Stimulated activated CD4-positive, alpha-beta T cell treated with anti-CD3 and anti-CD28 coated beads, Interleukin-12 subunit alpha, Interleukin-12 subunit beta, amount 100 ng/mL, for 24 hours (primary cell): Measurements from ENCODE around the gene ABCC1.
"Not testable (repeated sequence)": the region's sequence is repeated elsewhere in the genome, so short reads cannot be mapped to it uniquely, and the experiment has no call there.

Experiments
- DNase-seq, 2 experiments: peaks; one replicate each; pipeline ENCODE4 v3.0.0-alpha.2; 2020; ENCODE audit warnings: low read depth in 2 of 2

ABCC1 gene

GRCh38 chr16:15967655-15968315 lies 18.4 kb downstream of the ABCC1 start:
- DNase-seq, result no peak

DNA sequence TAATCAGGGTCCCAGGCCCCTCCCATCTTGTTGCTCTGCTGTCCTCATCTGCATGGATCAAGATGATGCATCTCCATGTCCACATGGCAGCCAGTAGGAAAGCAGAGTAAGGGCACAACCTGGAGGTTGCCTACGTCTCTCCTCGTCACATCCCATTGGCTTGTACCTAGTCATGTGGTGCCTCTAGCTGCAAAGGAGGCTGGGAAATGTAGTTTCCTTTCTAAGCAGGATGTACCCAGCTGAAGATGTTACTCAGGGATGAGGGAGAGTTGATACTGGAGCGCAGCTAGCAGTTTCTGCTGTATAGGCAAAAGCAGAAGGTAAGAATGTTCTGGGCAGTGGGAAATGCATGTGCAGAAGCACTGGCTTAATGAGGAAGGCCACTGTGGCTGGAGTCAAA lies 20.8 kb downstream of the ABCC1 start:
- DNase-seq, result no peak

DNA sequence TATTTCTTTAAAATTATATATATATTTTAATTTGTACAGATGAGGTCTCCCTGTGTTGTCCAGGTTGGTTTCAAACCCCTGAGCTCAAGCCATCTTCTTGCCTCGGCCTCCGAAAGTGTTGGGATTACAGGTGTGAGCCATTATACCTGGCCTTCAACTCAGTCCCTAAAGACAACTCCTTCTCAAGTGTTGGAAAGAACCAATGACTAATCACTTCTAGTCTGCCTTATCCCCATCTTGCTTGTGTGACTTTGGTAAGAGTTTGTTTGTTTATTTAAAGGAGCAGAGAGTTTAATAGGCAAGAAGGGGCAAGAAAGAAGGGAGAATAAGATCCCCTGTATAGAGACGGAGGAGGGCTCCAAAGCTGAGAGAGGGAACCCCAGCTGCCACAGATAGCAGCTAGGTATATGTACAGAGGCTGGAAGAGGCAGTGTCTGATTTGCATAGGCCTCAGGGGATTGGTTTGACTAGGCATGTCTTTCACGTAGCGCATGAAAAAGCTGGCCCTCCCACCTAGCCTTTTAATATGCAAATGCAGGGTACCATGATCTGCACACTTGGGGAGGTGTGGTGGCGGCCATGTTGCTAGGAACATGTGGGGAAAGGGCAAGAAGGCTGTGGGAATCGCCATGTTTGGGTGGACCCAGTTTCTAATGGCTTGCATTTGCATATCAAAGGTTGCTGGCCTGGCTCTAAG lies 21.5 kb downstream of the ABCC1 start:
- DNase-seq, result no peak

DNA sequence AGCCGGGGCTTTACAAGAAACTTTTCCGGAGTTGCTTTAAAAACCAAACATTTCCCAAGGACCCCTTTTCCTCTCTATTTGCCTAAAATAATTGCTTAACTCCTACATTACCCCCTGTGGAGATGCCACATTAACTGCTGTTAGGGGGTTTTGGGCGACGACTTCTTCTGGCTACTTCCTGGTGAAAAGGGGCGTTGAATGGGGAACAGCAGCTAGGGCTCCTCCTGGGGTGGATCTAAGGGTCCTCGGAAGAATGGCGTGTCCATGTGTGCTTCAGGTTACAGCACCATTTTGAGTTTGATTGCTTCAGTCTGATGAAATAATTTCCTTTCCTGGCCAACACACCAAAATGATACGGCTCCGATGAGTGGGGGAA lies 22.0 kb downstream of the ABCC1 start:
- no peak for DNase-seq

- no peak for DNase-seq
Observed at GRCh38 chr16:15972046-15972868, 22.8 kb downstream of the ABCC1 start.

DNA sequence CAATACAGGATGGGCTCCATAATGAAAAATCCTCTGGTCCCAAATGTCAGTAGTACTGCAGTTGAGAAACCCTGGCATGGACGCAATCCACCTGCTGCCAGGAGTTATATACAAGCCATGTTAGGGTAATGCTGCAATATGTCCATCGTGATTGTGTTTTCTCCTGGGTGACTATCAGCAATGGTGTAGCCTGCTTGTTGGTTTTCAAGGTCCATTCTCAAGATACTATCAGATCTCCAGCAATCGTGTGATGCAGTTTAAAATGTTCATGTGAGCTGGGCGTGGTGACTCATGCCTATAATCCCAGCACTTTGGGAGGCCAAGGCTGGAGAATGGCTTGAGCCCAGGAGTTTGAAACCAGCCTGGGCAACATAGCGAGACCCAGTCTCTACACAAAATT lies 24.0 kb downstream of the ABCC1 start:
- no peak for DNase-seq

GRCh38 chr16:15974057-15974456 lies 24.6 kb downstream of the ABCC1 start:
- DNase-seq, result no peak

- DNase-seq, result no peak
Observed at GRCh38 chr16:15975172-15975571, 25.8 kb downstream of the ABCC1 start.

DNA sequence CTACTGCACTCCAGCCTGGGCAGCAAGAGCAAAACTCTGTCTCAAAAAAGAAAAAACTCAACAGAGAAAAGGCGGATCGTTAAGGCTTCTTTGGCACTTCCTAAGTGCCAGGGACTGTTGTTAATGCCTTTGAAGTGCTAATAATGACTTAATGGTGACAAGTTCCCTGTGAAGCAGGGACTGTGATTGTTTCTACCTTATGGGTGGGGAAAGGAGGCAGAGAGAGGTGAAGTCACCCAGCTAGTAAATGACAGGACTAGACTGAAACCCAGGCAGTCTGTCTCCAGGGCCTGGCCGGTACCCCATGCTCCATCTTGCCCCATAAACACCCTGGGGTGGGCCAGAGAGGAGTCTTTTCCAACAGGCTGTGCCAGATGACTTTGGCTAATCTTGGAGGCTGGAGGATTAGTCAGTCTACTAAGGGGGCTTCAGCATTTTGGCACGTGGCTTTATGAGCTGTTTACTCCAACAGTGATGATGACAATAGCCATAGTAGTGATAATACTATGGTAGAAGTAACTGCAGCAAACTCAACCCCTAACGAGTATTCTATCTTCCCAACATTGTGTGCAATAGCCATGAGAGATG lies 26.9 kb downstream of the ABCC1 start:
- no peak for DNase-seq

DNA sequence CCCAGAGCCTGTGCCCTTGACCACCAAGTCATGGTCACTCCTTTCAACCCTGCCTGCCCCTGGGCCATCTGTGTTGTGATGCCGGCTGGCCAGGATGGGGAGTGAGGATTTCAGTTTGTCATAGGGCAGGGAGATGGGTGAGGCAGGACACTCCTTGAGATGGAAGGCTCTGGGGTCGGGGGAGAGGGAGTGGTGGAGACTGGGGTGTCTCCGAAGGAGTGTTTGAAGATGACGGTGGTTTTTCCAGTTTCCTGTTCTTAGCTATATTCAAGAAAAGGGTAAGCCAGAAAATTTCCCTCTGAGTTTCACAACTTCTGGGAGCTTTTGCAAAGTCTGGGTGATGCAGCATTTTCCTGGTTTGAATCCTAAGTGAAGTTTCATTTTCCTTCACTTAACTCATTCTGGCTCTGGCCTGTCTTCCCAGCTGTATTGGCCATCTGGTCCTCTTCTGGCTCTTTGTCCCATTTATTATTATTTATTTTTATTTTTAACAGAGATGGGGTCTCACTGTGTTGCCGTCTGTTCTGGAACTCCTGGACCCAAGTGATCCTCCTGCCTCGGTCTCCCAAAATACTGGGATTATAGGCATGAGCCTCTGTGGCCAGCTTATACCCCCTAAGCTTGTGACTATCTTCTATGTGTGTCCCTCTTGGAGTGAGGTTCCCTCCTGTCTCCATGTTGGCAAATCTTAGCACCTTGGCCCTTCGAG lies 27.7 kb downstream of the ABCC1 start:
- DNase-seq, result no peak

- no peak for DNase-seq
Observed at GRCh38 chr16:15979801-15980200, 30.4 kb downstream of the ABCC1 start.

DNA sequence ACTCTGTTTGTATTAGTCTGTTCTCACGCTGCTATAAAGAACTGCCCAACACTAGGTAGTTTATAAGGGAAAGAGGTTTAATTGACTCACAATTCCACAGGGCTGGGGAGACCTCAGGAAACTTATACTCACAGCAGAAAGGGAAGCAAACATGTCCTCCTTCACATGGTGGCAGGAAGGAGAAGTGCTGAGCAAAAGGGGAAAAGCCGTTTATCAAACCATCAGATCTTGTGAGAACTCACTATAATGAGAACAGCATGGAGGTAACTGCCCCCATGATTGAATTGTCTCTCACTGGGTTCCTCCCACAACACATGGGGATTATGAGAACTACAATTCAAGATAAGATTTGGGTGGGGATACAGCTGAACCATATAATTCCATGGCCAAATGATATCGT lies 30.9 kb downstream of the ABCC1 start:
- no peak for DNase-seq

- no peak for DNase-seq
Observed at GRCh38 chr16:15981382-15981781, 32.0 kb downstream of the ABCC1 start.

DNA sequence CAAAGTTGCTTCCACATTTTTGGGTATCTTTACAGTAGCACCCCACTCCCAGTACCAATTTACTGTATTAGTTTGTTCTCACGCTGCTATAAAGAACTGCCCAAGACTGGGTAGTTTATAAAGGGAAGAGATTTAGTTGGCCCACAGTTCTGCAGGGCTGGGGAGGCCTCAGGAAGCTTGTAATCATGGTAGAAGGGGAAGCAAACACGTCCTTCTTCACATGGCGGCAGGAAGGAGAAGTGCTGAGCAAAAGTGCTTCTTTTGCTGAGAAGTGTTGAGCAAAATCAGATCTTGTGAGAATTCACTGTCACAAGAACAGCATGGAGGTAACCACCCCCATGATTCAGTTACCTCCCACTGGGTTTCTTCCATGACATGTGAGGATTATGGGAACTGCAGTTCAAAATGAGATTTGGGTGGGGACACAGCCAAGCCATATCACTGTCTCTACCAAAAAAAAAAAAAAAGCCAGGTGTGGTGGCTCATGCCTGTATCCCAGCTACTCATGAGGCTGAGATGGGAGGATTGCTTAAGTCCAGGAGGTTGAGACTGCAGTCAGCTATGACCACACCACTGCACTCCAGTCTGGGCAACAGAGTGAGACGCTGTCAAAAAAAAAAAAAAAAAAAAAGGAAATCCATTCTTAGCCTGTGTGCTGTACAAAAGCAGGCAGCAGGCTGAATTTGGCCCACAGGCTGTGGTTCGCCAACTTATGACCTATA lies 32.9 kb downstream of the ABCC1 start:
- not testable (repeated sequence) for DNase-seq

GRCh38 chr16:15983898-15984297 lies 34.5 kb downstream of the ABCC1 start:
- DNase-seq, result no peak

- no peak for DNase-seq
Observed at GRCh38 chr16:15985144-15985543, 35.7 kb downstream of the ABCC1 start.

DNA sequence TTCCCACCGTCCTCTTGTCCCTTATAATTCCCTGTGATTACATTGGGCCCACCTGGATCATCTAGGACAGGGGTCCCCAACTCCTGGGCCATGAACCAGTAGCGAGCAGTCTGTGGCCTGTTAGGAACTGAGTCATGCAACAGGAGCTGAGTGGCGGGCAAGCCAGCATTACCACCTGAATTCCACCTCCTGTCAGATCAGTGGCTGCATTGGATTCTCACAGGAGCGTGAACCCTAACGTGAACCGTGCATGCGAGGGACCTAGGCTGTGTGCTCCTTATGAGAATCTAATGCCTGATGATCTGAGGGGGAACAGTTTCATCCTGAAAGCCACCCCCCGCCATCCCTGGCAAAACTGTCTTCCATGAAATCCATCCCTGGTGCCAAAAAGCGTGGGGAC lies 36.8 kb downstream of the ABCC1 start:
- no peak for DNase-seq

- DNase-seq, result no peak
Observed at GRCh38 chr16:15988268-15989013, 39.0 kb downstream of the ABCC1 start.

- no peak for DNase-seq
Observed at GRCh38 chr16:15990902-15991301, 41.5 kb downstream of the ABCC1 start.

DNA sequence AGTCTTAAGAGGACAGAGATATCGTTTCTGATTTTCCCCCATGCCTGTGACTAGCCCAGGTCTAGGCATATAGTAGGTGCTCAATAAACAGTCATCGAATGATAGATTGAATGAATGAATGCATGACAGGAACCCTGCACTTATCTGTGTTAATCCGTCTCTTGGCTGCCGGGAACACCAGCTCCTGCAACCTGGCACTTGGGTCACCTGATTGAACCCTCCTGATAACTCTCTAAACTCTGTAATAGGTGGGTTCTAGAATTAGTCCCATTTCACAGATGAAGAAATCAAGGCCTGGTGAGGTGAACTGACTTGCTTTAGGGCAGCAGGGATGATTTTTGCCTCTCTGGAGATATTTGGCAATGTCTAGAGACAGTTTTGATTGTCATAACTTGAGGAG lies 43.7 kb downstream of the ABCC1 start:
- no peak for DNase-seq
